K562 (cell line): Measurements from ENCODE around the gene BEST4. TPM values are rescaled to one million over a fixed set of nuclear protein-coding genes. Genes with fewer than 3 reads are reported as not detected.
A peak's percentile ranks its signal among the peaks of the same experiment; 100 is the strongest.

ENCODE experiments used
- FOXM1 ChIP-seq, 2 experiments: fragments of 450-650 bp in 1 of 2; sonication (generic) in 1 of 2; formaldehyde crosslinking in 1 of 2; IDR thresholded peaks; 2 replicates each; pipeline versions ENCODE4 v1.6.1 to v1.9.0; 2017 to 2022; ENCODE audit warnings: low read depth in 2 of 2, mild to moderate bottlenecking in 2 of 2, missing genetic modification reagents in 1 of 2, moderate library complexity in 1 of 2
- MAZ ChIP-seq, 2 experiments: fragments of 450-650 bp in 1 of 2; sonication (generic) in 1 of 2; formaldehyde crosslinking; IDR thresholded peaks in 1 of 2; conservative IDR thresholded peaks in 1 of 2; 2 replicates each; pipeline versions ENCODE4 v1.4.0 to v1.5.0; 2020; ENCODE audit warnings: mild to moderate bottlenecking in 1 of 2, missing genetic modification reagents in 1 of 2
- NFE2L1 ChIP-seq: fragments of 450-650 bp; IDR thresholded peaks from 2 replicates; pipeline ENCODE4 v1.6.1; 2016; ENCODE audit warnings: missing genetic modification characterization, low read depth, mild to moderate bottlenecking, missing compliant biosample characterization, moderate library complexity, borderline replicate concordance
- RAD21 ChIP-seq, 2 experiments: fragments of 250-450 bp in 1 of 2; fragments of 450-650 bp in 1 of 2; sonication (Bioruptor Pico) in 1 of 2; formaldehyde crosslinking in 1 of 2; IDR thresholded peaks in 1 of 2; conservative IDR thresholded peaks in 1 of 2; 2 replicates each; pipeline versions ENCODE4 v1.4.0 to v1.8.0; 2020 to 2022; ENCODE audit warnings: mild to moderate bottlenecking in 2 of 2, moderate library complexity in 1 of 2
- SAFB2 ChIP-seq: fragments of 200-400 bp; formaldehyde crosslinking; IDR thresholded peaks from 2 replicates; pipeline ENCODE4 v1.6.1; 2018; ENCODE audit warnings: borderline replicate concordance, low read length, low read depth, moderate library complexity; ENCODE audit not compliant: severe bottlenecking
- TCFL5 ChIP-seq: fragments of 250-450 bp; sonication (Bioruptor Pico); conservative IDR thresholded peaks from 2 replicates; pipeline ENCODE4 v1.6.1; 2021; ENCODE audit warnings: mild to moderate bottlenecking, moderate library complexity, matching md5 sums
- polyA plus RNA-seq, 8 experiments: library from polyadenylated mRNA; depleted of rRNA in 4 of 8; stranded (reverse) in 5 of 8; unstranded in 3 of 8; fragments of >200 nt; fragmentation: Nextera tagmentation in 2 of 8; fragmentation: Illumina TruSeq in 1 of 8; extraction: Ambion mirVana in 2 of 8; extraction: Trizol in 1 of 8; gene quantifications; 2 replicates each; pipeline versions ENCODE4 v1.2.1 to v1.2.3, GENCODE V29; 2011 to 2014; ENCODE audit warnings: inconsistent platforms in 1 of 8, missing spikeins in 1 of 8
- total RNA-seq, 7 experiments: library from RNA; depleted of rRNA in 6 of 7; stranded (reverse); fragments of >200 nt in 6 of 7; fragmentation: Illumina TruSeq in 2 of 7; extraction: Trizol in 2 of 7; gene quantifications; 2 replicates each; pipeline versions ENCODE4 v1.2.1 to v1.2.3, GENCODE V29; 2011 to 2021; ENCODE audit warnings: low replicate concordance in 1 of 7
- TF ChIP-seq, protein P1 (sequence below): fragments of 450-650 bp; IDR thresholded peaks from 2 replicates; pipeline ENCODE4 v1.6.1; 2016; ENCODE audit warnings: missing biosample characterization, missing genetic modification characterization

BEST4 gene
- total and polyA plus RNA-seq, 9 of the 15 experiments (the other 6 are each of a cell fraction or from before 2014, with no cell fraction given), result 0.07 to 0.11 TPM; not detected in 7

- TF ChIP-seq NFE2L1, result no peak
- no peak for TF ChIP-seq FOXM1 (IDR thresholded peaks at IDR 0.05; ENCODE audit: low read depth)
- TF ChIP-seq FOXM1 (CRISPR knock-in tag; IDR thresholded peaks at IDR 0.05; ENCODE audit: low read depth), result no peak
- TF ChIP-seq TCFL5 (CRISPR knock-in tag), result no peak
- TF ChIP-seq, protein P1, sequence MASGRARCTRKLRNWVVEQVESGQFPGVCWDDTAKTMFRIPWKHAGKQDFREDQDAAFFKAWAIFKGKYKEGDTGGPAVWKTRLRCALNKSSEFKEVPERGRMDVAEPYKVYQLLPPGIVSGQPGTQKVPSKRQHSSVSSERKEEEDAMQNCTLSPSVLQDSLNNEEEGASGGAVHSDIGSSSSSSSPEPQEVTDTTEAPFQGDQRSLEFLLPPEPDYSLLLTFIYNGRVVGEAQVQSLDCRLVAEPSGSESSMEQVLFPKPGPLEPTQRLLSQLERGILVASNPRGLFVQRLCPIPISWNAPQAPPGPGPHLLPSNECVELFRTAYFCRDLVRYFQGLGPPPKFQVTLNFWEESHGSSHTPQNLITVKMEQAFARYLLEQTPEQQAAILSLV (tag), result no peak
- TF ChIP-seq RAD21 (CRISPR knock-in tag; conservative IDR thresholded peaks at IDR 0.05 in 1 of 2, IDR thresholded peaks at IDR 0.05 in 1 of 2), result no peak
- TF ChIP-seq SAFB2, result no peak
- TF ChIP-seq MAZ (CRISPR knock-in tag; conservative IDR thresholded peaks at IDR 0.05 in 1 of 2, IDR thresholded peaks at IDR 0.05 in 1 of 2), result peak in 1 of 2 experiments; percentile 57; a peak in 1 of 4 replicates
- TF ChIP-seq, all 486 proteins: peak for 30
Observed at GRCh38 chr1:44826375-44827196, 38.6 kb upstream of the BEST4 start (continued).
